GM18526 (cell line): Measurements from ENCODE around the gene NCK2.

Experiments used
- POLR2A ChIP-seq: IDR thresholded peaks from 3 replicates; pipeline ENCODE4 v1.6.1; 2011; ENCODE audit not compliant: insufficient read length; ENCODE audit errors: extremely low read depth

NCK2 gene

GRCh38 chr2:105847056-105847455 is 102.3 kb downstream of the NCK2 start:
- TF ChIP-seq POLR2A = no peak

- TF ChIP-seq POLR2A = no peak
Measured at GRCh38 chr2:105848367-105848766, 103.7 kb downstream of the NCK2 start.

GRCh38 chr2:105849431-105850179 is 104.9 kb downstream of the NCK2 start:
- no peak for TF ChIP-seq POLR2A

- no peak for TF ChIP-seq POLR2A
Measured at GRCh38 chr2:105852066-105852465, 107.4 kb downstream of the NCK2 start.

GRCh38 chr2:105853354-105854088 is 108.8 kb downstream of the NCK2 start:
- no peak for TF ChIP-seq POLR2A

GRCh38 chr2:105854972-105855371 is 110.3 kb downstream of the NCK2 start:
- no peak for TF ChIP-seq POLR2A

GRCh38 chr2:105856581-105856980 is 111.9 kb downstream of the NCK2 start:
- TF ChIP-seq POLR2A = no peak

GRCh38 chr2:105857076-105857740 is 112.5 kb downstream of the NCK2 start:
- TF ChIP-seq POLR2A = no peak

- TF ChIP-seq POLR2A = no peak
Measured at GRCh38 chr2:105858868-105859693, 114.4 kb downstream of the NCK2 start.

GRCh38 chr2:105859694-105859951 is 114.9 kb downstream of the NCK2 start:
- TF ChIP-seq POLR2A = no peak

- no peak for TF ChIP-seq POLR2A
Measured at GRCh38 chr2:105860567-105860966, 115.9 kb downstream of the NCK2 start.

GRCh38 chr2:105861200-105861599 is 116.5 kb downstream of the NCK2 start:
- no peak for TF ChIP-seq POLR2A

- no peak for TF ChIP-seq POLR2A
Measured at GRCh38 chr2:105862843-105863242, 118.1 kb downstream of the NCK2 start.

GRCh38 chr2:105864262-105864661 is 119.5 kb downstream of the NCK2 start:
- TF ChIP-seq POLR2A = no peak

GRCh38 chr2:105865222-105865913 is 120.7 kb downstream of the NCK2 start:
- no peak for TF ChIP-seq POLR2A
